ENCODE results near the gene ACOXL. TPM values are rescaled to one million over a fixed set of nuclear protein-coding genes. Genes with fewer than 3 reads are reported as not detected.

ACOXL gene
- total RNA-seq, 1 donor from 2014 or later, result 0.23 TPM

- Histone ChIP-seq H3K9me3 (ENCODE audit: insufficient read depth, low read depth, low read length) (no peaks in the 10 kb centered on the region), H3K4me2 (ENCODE audit: low read length) (no peak overlapping the region), H4K20me1 (ENCODE audit: insufficient read depth, low read length) (no peaks in the 10 kb centered on the region), H2AFZ (ENCODE audit: low read depth, low read length) (no peak overlapping the region), H3K9ac (ENCODE audit: low read length) (no peak overlapping the region), H3K79me2 (ENCODE audit: insufficient read depth, low read length) (no peaks in the 10 kb centered on the region), H3K27ac (ENCODE audit: low read depth, low read length) (no peak overlapping the region), H3K4me3 (ENCODE audit: insufficient read depth, low read depth, low read length) (no peak overlapping the region), H3K36me3 (ENCODE audit: insufficient read depth, low read length) (no peaks in the 10 kb centered on the region), H3K4me1 (ENCODE audit: insufficient read depth, low read length) (no peaks in the 10 kb centered on the region), H3K27me3 (ENCODE audit: insufficient read depth, low read length) (peaks cover 10% of the 10 kb centered on the region)
- no peaks in the 10 kb centered on the region for H3K27me3 Mint-ChIP-seq (ENCODE audit: low read depth, unreplicated experiment)
- no peak overlapping the region for H3K27ac Mint-ChIP-seq (ENCODE audit: unreplicated experiment)
- H3K9me3 Mint-ChIP-seq (ENCODE audit: unreplicated experiment), result peaks cover 2% of the 10 kb centered on the region
- no peak for TF ChIP-seq EZH2 (IDR thresholded peaks at IDR 0.05; ENCODE audit: insufficient read depth, low read length)
- no peak for TF ChIP-seq CTCF (IDR thresholded peaks at IDR 0.05; ENCODE audit: insufficient read depth, low read depth, low read length)
- DNase-seq (ENCODE audit: low read depth) (no peak), FAIRE-seq (no peak)
- peaks cover 15% of the 10 kb centered on the region for H3K4me1 Mint-ChIP-seq (ENCODE audit: low read depth, unreplicated experiment)
- no peak overlapping the region for H3K4me3 Mint-ChIP-seq (ENCODE audit: unreplicated experiment)
- H3K36me3 Mint-ChIP-seq (ENCODE audit: low read depth, unreplicated experiment), result no peaks in the 10 kb centered on the region
Observed at GRCh38 chr2:111102216-111102615, 369.8 kb downstream of the ACOXL start.

- no peaks in the 10 kb centered on the region for H3K79me2 ChIP-seq (ENCODE audit: insufficient read depth, low read length)
- H3K4me3 Mint-ChIP-seq (ENCODE audit: unreplicated experiment), result no peak overlapping the region
- H3K4me1 ChIP-seq (ENCODE audit: insufficient read depth, low read length), result no peaks in the 10 kb centered on the region
- TF ChIP-seq EZH2 (IDR thresholded peaks at IDR 0.05; ENCODE audit: insufficient read depth, low read length) (no peak), CTCF (IDR thresholded peaks at IDR 0.05; ENCODE audit: insufficient read depth, low read depth, low read length) (no peak)
- no peak overlapping the region for H3K9ac ChIP-seq (ENCODE audit: low read length)
- H3K27me3 Mint-ChIP-seq (ENCODE audit: low read depth, unreplicated experiment), result no peaks in the 10 kb centered on the region
- H4K20me1 ChIP-seq (ENCODE audit: insufficient read depth, low read length), result no peaks in the 10 kb centered on the region
- no peak overlapping the region for H2AFZ ChIP-seq (ENCODE audit: low read depth, low read length)
- FAIRE-seq, result no peak
- H3K36me3 ChIP-seq (ENCODE audit: insufficient read depth, low read length), result no peaks in the 10 kb centered on the region
- H3K9me3 Mint-ChIP-seq (ENCODE audit: unreplicated experiment), result no peaks in the 10 kb centered on the region
- no peak overlapping the region for H3K27ac ChIP-seq (ENCODE audit: low read depth, low read length)
- no peaks in the 10 kb centered on the region for H3K9me3 ChIP-seq (ENCODE audit: insufficient read depth, low read depth, low read length)
- DNase-seq (ENCODE audit: low read depth), result no peak
- H3K4me2 ChIP-seq (ENCODE audit: low read length), result no peak overlapping the region
- no peaks in the 10 kb centered on the region for H3K36me3 Mint-ChIP-seq (ENCODE audit: low read depth, unreplicated experiment)
- H3K4me3 ChIP-seq (ENCODE audit: insufficient read depth, low read depth, low read length), result no peak overlapping the region
- no peak overlapping the region for H3K27ac Mint-ChIP-seq (ENCODE audit: unreplicated experiment)
- H3K27me3 ChIP-seq (ENCODE audit: insufficient read depth, low read length), result peaks cover 4% of the 10 kb centered on the region
- H3K4me1 Mint-ChIP-seq (ENCODE audit: low read depth, unreplicated experiment), result peaks cover 6% of the 10 kb centered on the region
Observed at GRCh38 chr2:111105926-111106325, 373.6 kb downstream of the ACOXL start.

- no peaks in the 10 kb centered on the region for H3K36me3 Mint-ChIP-seq (ENCODE audit: low read depth, unreplicated experiment)
- peaks cover 5% of the 10 kb centered on the region for H3K4me1 Mint-ChIP-seq (ENCODE audit: low read depth, unreplicated experiment)
- no peak overlapping the region for H2AFZ ChIP-seq (ENCODE audit: low read depth, low read length)
Observed at GRCh38 chr2:111106706-111107105, 374.3 kb downstream of the ACOXL start.

More at GRCh38 chr2:111106706-111107105, 374.3 kb downstream of the ACOXL start:
- Histone ChIP-seq H3K79me2 (ENCODE audit: insufficient read depth, low read length) (no peaks in the 10 kb centered on the region), H3K27me3 (ENCODE audit: insufficient read depth, low read length) (peaks cover 4% of the 10 kb centered on the region), H3K4me1 (ENCODE audit: insufficient read depth, low read length) (no peaks in the 10 kb centered on the region), H3K4me3 (ENCODE audit: insufficient read depth, low read depth, low read length) (no peak overlapping the region), H3K9me3 (ENCODE audit: insufficient read depth, low read depth, low read length) (no peaks in the 10 kb centered on the region), H3K4me2 (ENCODE audit: low read length) (no peak overlapping the region), H4K20me1 (ENCODE audit: insufficient read depth, low read length) (no peaks in the 10 kb centered on the region), H3K27ac (ENCODE audit: low read depth, low read length) (no peak overlapping the region), H3K9ac (ENCODE audit: low read length) (no peak overlapping the region), H3K36me3 (ENCODE audit: insufficient read depth, low read length) (no peaks in the 10 kb centered on the region)
- Mint-ChIP-seq H3K27me3 (ENCODE audit: low read depth, unreplicated experiment) (no peaks in the 10 kb centered on the region), H3K27ac (ENCODE audit: unreplicated experiment) (no peak overlapping the region), H3K4me3 (ENCODE audit: unreplicated experiment) (no peak overlapping the region), H3K9me3 (ENCODE audit: unreplicated experiment) (no peaks in the 10 kb centered on the region)
- FAIRE-seq, result no peak
- no peak for TF ChIP-seq EZH2 (IDR thresholded peaks at IDR 0.05; ENCODE audit: insufficient read depth, low read length)
- TF ChIP-seq CTCF (IDR thresholded peaks at IDR 0.05; ENCODE audit: insufficient read depth, low read depth, low read length), result no peak
- no peak for DNase-seq (ENCODE audit: low read depth)

Measured in astrocyte (in vitro differentiated cells and primary cell).